Sigmoid colon (tissue), 4 donors: ENCODE data around the gene FYB1.

Experiments used
- EP300 ChIP-seq, 4 donors: sonication (generic); formaldehyde crosslinking; IDR thresholded peaks; one replicate each; pipeline ENCODE4 v1.6.1; 2017; ENCODE audit warnings: antibody characterized with exemption in 4 of 4
- POLR2A ChIP-seq, 2 donors: fragments of 450-650 bp; IDR thresholded peaks; one replicate each; pipeline ENCODE4 v1.6.1; 2016; ENCODE audit warnings: antibody characterized with exemption in 2 of 2, mild to moderate bottlenecking in 2 of 2, moderate library complexity in 2 of 2
- POLR2AphosphoS5 ChIP-seq, 4 donors: sonication (generic); formaldehyde crosslinking; IDR thresholded peaks; one replicate each; pipeline ENCODE4 v1.6.1; 2017; ENCODE audit warnings: antibody characterized with exemption in 4 of 4
- TF ChIP-seq, protein P1 (sequence below), 4 experiments: fragments of 450-650 bp in 3 of 4; fragments of 200-600 bp in 1 of 4; IDR thresholded peaks; one replicate each; pipeline ENCODE4 v1.5.1; 2016 to 2019; ENCODE audit warnings: antibody characterized with exemption in 4 of 4, mild to moderate bottlenecking in 3 of 4, moderate library complexity in 2 of 4

DNA sequence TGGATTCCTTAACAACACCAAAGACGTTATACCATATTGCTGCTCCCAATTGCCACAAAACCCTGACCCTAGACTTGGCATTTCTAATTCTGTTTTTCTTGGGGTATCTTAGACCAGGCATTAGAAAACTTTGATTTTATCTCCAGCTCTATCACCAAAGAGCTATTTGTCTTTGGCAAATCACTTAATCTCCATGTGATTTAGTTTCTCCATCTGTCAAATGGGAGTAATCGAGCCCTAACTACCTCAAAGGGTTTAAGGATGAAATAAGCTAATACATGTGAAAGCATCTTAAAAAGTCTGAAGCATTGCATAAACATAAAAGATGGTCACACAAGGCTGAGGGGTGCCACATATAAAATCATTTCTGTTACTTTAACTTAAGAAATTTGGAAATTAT is 60.6 kb downstream of the FYB1 start:
- TF ChIP-seq, protein P1, sequence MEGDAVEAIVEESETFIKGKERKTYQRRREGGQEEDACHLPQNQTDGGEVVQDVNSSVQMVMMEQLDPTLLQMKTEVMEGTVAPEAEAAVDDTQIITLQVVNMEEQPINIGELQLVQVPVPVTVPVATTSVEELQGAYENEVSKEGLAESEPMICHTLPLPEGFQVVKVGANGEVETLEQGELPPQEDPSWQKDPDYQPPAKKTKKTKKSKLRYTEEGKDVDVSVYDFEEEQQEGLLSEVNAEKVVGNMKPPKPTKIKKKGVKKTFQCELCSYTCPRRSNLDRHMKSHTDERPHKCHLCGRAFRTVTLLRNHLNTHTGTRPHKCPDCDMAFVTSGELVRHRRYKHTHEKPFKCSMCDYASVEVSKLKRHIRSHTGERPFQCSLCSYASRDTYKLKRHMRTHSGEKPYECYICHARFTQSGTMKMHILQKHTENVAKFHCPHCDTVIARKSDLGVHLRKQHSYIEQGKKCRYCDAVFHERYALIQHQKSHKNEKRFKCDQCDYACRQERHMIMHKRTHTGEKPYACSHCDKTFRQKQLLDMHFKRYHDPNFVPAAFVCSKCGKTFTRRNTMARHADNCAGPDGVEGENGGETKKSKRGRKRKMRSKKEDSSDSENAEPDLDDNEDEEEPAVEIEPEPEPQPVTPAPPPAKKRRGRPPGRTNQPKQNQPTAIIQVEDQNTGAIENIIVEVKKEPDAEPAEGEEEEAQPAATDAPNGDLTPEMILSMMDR (IDR thresholded peaks at IDR 0.05), result no peak
- TF ChIP-seq POLR2A (IDR thresholded peaks at IDR 0.05) (no peak), POLR2AphosphoS5 (IDR thresholded peaks at IDR 0.05) (no peak), EP300 (IDR thresholded peaks at IDR 0.05) (no peak)
